ENCODE data around the gene PAPLN.

DNA sequence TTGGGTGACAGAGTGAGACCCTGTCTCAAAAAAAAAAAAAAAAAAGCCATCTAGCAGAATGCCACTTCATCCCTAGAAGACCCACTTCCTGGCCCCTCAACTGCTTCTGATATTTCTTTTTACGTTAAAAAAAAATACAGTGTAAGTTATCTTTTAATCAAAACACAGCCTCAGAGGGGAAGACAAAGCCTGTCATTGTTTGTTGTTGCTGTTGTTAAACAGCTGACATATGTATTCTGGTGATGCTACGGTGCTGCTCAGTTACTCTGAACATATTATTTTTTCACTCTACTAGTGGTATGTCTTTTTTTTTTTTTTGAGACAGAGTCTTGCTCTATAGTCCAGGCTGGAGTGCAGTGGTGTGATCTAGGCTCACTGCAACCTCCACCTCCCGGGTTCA, 75.4 kb downstream of the PAPLN start:
- TF ChIP-seq CTCF (conservative IDR thresholded peaks at IDR 0.05) = no peak
- no peak for TF ChIP-seq EZH2 (IDR thresholded peaks at IDR 0.05; ENCODE audit: low read depth)

All from PC-9 (cell line).